HCT116 (cell line): ENCODE data around the gene KIF5C. TPM values are rescaled to one million over a fixed set of nuclear protein-coding genes. Genes with fewer than 3 reads are reported as not detected.

ENCODE experiments used
- ATAC-seq: fragments of 200-7000 bp; cut with Tn5 transposase; 2 replicates; pipeline ENCODE4 v1.9.1; 2020; ENCODE audit warnings: mild to moderate bottlenecking, moderate library complexity
- BruUV-seq: library from RNA; stranded (reverse); fragments of 400-500 nt; replicated peaks from 2 replicates; lab custom pipeline; 2021; lab: Mats Ljungman, UMichigan
- CTCF ChIA-PET: fragments of 300-600 bp; sonication (Branson Sonifier 250); formaldehyde crosslinking; loops from one replicate; lab custom pipeline; 2021; ENCODE audit warnings: antibody characterized with exemption; lab: Charles Lee
- POLR2A ChIA-PET: fragments of 300-600, 350-600 bp; sonication (Branson Sonifier 250); formaldehyde crosslinking; loops from one replicate; lab custom pipeline; 2021; ENCODE audit warnings: antibody characterized with exemption; lab: Charles Lee
- RAD21 ChIA-PET, 2 experiments: fragments of 300-600 bp; sonication (Branson Sonifier 250); formaldehyde crosslinking; loops; one replicate each; lab custom pipeline; 2023; ENCODE audit warnings: low total read pairs in 2 of 2; ENCODE audit not compliant: uncharacterized antibody in 2 of 2, unreplicated experiment in 2 of 2, low non-redundant PET in 1 of 2; lab: Charles Lee
- DNase-seq: peaks from one replicate; pipeline ENCODE4 v3.0.0-alpha.2; 2010; ENCODE audit warnings: low read depth, low spot score
- H2AFZ ChIP-seq: fragments of 200-600 bp; shearing (Covaris generic), sonication (generic); 2 replicates; pipeline ENCODE4 v1.6.1; 2017; ENCODE audit warnings: low read depth, mixed run types, mixed read lengths, antibody characterized with exemption, low read length; ENCODE audit not compliant: poor library complexity, severe bottlenecking
- H3K27ac ChIP-seq: 2 replicates; pipeline ENCODE4 v1.5.1; 2012; ENCODE audit warnings: low read depth, low read length
- H3K27me3 ChIP-seq: fragments of 200-600 bp; sonication (generic); 2 replicates; pipeline ENCODE4 v1.6.1; 2016; ENCODE audit warnings: mixed run types, low read length, mixed read lengths; ENCODE audit not compliant: insufficient read depth
- H3K36me3 ChIP-seq, 2 experiments: fragments of 200-500 bp in 1 of 2; fragments of 200-600 bp in 1 of 2; sonication (Bioruptor generic) in 1 of 2; sonication (generic) in 1 of 2; 2 replicates each; pipeline versions ENCODE4 v1.5.1 to v1.6.1; 2014 to 2016; ENCODE audit warnings: low read length in 2 of 2, inconsistent platforms in 1 of 2, mixed read lengths in 1 of 2, mixed run types in 1 of 2; ENCODE audit not compliant: insufficient read depth in 2 of 2, control insufficient read depth in 1 of 2
- H3K4me1 ChIP-seq, 2 experiments: fragments of 200-600 bp in 1 of 2; sonication (generic) in 1 of 2; 2 replicates each; pipeline versions ENCODE4 v1.5.1 to v1.6.1; 2012 to 2017; ENCODE audit warnings: low read length in 2 of 2, inconsistent platforms in 1 of 2, mild to moderate bottlenecking in 1 of 2, mixed read lengths in 1 of 2, mixed run types in 1 of 2, moderate library complexity in 1 of 2; ENCODE audit not compliant: insufficient read depth in 2 of 2, control insufficient read depth in 1 of 2
- H3K4me2 ChIP-seq: fragments of 200-600 bp; sonication (generic); 2 replicates; pipeline ENCODE4 v1.6.1; 2017; ENCODE audit warnings: mixed run types, low read length, mixed read lengths
- H3K4me3 ChIP-seq, 2 experiments: fragments of 200-600 bp in 1 of 2; sonication (generic) in 1 of 2; replicated peaks in 1 of 2; 2 replicates each; pipeline ENCODE4 v1.5.1; 2011 to 2016; ENCODE audit warnings: low read length in 2 of 2, control low read depth in 1 of 2, low read depth in 1 of 2, mild to moderate bottlenecking in 1 of 2, mixed read lengths in 1 of 2, mixed run types in 1 of 2
- H3K79me2 ChIP-seq: fragments of 200-600 bp; sonication (generic); 2 replicates; pipeline ENCODE4 v1.6.1; 2017; ENCODE audit warnings: mild to moderate bottlenecking, mixed run types, low read length, moderate library complexity, mixed read lengths; ENCODE audit not compliant: insufficient read depth
- H3K9ac ChIP-seq: fragments of 200-600 bp; sonication (generic); 2 replicates; pipeline ENCODE4 v1.6.1; 2016; ENCODE audit warnings: low read length, mixed read lengths
- H3K9me2 ChIP-seq: fragments of 200-600 bp; sonication (generic), shearing (Covaris generic); 2 replicates; pipeline ENCODE4 v1.6.1; 2017; ENCODE audit warnings: mixed run types, mild to moderate bottlenecking, moderate library complexity; ENCODE audit not compliant: insufficient read depth
- H3K9me3 ChIP-seq, 2 experiments: fragments of 200-500 bp in 1 of 2; fragments of 200-600 bp in 1 of 2; sonication (Bioruptor generic) in 1 of 2; sonication (generic) in 1 of 2; 2 replicates each; pipeline ENCODE4 v1.6.1; 2014 to 2017; ENCODE audit warnings: low read length in 2 of 2, mixed read lengths in 2 of 2, inconsistent platforms in 1 of 2, low read depth in 1 of 2, mild to moderate bottlenecking in 1 of 2, mixed run types in 1 of 2, moderate library complexity in 1 of 2; ENCODE audit not compliant: control insufficient read depth in 1 of 2, insufficient read depth in 1 of 2
- H4K20me1 ChIP-seq: fragments of 200-600 bp; sonication (generic), shearing (Covaris generic); 2 replicates; pipeline ENCODE4 v1.6.1; 2017; ENCODE audit warnings: mixed run types, mild to moderate bottlenecking, moderate library complexity; ENCODE audit not compliant: insufficient read depth
- ELF1 ChIP-seq: IDR thresholded peaks from 2 replicates; pipeline ENCODE4 v1.6.1; 2012; ENCODE audit warnings: low read depth, borderline replicate concordance
- FOSL1 ChIP-seq: IDR thresholded peaks from 2 replicates; pipeline ENCODE4 v1.6.1; 2012; ENCODE audit warnings: low read depth
- POLR2A ChIP-seq: IDR thresholded peaks from 2 replicates; pipeline ENCODE4 v1.7.0; 2011; ENCODE audit warnings: borderline replicate concordance; ENCODE audit not compliant: insufficient read depth, insufficient read length; ENCODE audit errors: extremely low read depth
- SIN3A ChIP-seq: IDR thresholded peaks from 2 replicates; pipeline ENCODE4 v1.6.1; 2012; ENCODE audit warnings: low read depth
- SP1 ChIP-seq: IDR thresholded peaks from 2 replicates; pipeline ENCODE4 v1.6.1; 2012; ENCODE audit warnings: low read depth
- TCF7L2 ChIP-seq: IDR thresholded peaks from 2 replicates; pipeline ENCODE4 v1.7.0; 2011; ENCODE audit warnings: borderline replicate concordance, inconsistent platforms; ENCODE audit not compliant: insufficient read depth, insufficient read length; ENCODE audit errors: extremely low read depth
- ZNF274 ChIP-seq: fragments of 200-500 bp; sonication (Bioruptor generic); IDR thresholded peaks from 2 replicates; pipeline ENCODE4 v1.6.1; 2014; ENCODE audit warnings: mild to moderate bottlenecking, low read depth, low read length, inconsistent platforms
- intact Hi-C: fragments of 100-400 bp; cut with micrococcal nuclease; formaldehyde crosslinking; loops from 2 replicates; pipeline ENCODE4 v1.10.0; 2022
- total RNA-seq: library from RNA; stranded (reverse); gene quantifications from one replicate; pipeline ENCODE4 v1.2.1, GENCODE V29; 2021; ENCODE audit not compliant: unreplicated experiment
- TF ChIP-seq, protein P1 (sequence below): IDR thresholded peaks from 2 replicates; pipeline ENCODE4 v1.6.1; 2012

KIF5C gene
- total RNA-seq, 1 experiment from 2014 or later, result 6.5 TPM

DNA sequence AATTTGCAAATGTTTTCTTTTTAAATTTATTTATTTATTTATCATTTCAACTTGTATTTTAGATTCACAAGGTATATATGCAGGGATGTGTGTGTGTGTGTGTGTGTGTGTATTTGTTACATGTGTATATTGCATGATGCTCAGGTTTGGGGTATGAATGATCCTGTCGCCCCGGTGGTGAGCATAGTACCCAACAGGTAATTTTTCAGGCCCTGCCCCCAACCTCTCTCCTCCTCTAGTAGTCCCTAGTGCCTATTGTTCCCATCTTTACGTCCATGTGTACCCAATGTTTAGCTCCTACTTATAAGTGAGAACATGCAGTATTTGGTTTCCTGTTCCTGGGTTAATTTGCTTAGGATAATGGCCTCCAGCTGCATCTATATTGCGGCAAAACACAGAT, 33.0 kb upstream of the KIF5C start:
- Histone ChIP-seq H3K9me3 (no peaks in the 10 kb centered on the region), H3K4me2 (no peak overlapping the region), H3K79me2 (no peaks in the 10 kb centered on the region), H3K27me3 (no peaks in the 10 kb centered on the region), H3K9ac (no peak overlapping the region), H3K36me3 (no peaks in the 10 kb centered on the region), H3K27ac (no peak overlapping the region), H2AFZ (no peak overlapping the region), H3K4me3 (no peak overlapping the region), H3K9me2 (no peaks in the 10 kb centered on the region), H3K4me1 (no peaks in the 10 kb centered on the region), H4K20me1 (no peaks in the 10 kb centered on the region)
- ChIA-PET POLR2A (no interaction called here), RAD21 (no interaction called here), CTCF (no interaction called here)
- no peak for DNase-seq
- peak; percentile 76 for ATAC-seq
- intact Hi-C loops, result no loop called here
- no TSS peak for BruUV-seq
- no peak for TF ChIP-seq POLR2A

DNA sequence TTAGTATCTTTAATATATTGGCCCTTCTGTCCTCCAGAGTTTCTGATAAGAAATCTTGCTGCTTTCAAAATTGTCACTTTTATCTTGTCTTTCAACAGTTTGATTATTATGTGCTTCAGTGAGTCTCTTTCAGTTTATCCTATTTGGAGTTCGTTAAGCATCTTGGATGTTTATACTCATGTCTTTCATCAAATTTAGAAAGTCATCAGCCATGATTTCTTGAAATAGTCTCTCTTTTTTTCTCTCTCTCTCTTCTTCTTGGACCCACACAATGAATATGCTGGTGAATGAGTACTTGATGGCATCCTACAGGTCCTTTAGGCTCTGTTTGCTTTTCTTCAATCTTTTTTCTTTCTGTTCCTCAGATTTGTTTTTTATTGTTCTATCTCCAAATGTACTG, 26.9 kb upstream of the KIF5C start:
- Histone ChIP-seq H3K27ac (no peak overlapping the region), H3K27me3 (no peaks in the 10 kb centered on the region), H3K36me3 (no peaks in the 10 kb centered on the region), H3K9me3 (no peaks in the 10 kb centered on the region), H4K20me1 (no peaks in the 10 kb centered on the region), H3K4me1 (no peaks in the 10 kb centered on the region), H3K9ac (no peak overlapping the region), H3K9me2 (no peaks in the 10 kb centered on the region), H3K4me2 (no peak overlapping the region), H2AFZ (no peak overlapping the region), H3K4me3 (no peak overlapping the region), H3K79me2 (no peaks in the 10 kb centered on the region)
- no peak for DNase-seq
- intact Hi-C loops, result no loop called here
- CTCF ChIA-PET, result no interaction called here
- BruUV-seq, result no TSS peak
- POLR2A ChIA-PET, result no interaction called here
- TF ChIP-seq ELF1 (no peak), ZNF274 (no peak), TCF7L2 (no peak), SP1 (no peak), FOSL1 (no peak), SIN3A (no peak)
- TF ChIP-seq, protein P1, sequence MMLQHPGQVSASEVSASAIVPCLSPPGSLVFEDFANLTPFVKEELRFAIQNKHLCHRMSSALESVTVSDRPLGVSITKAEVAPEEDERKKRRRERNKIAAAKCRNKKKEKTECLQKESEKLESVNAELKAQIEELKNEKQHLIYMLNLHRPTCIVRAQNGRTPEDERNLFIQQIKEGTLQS, result no peak
- no peak for ATAC-seq
- RAD21 ChIA-PET, result no interaction called here
